ENCODE results near the gene CFAP251. TPM values are rescaled to one million over a fixed set of nuclear protein-coding genes. Genes with fewer than 3 reads are reported as not detected.
"Not testable (repeated sequence)": the region's sequence is repeated elsewhere in the genome, so short reads cannot be mapped to it uniquely, and the experiment has no call there.

The CFAP251 gene
- polyA plus RNA-seq, 4 donors = 3.0 to 15.8 (median 10.5) TPM

GRCh38 chr12:122024132-122024785 is 105.9 kb downstream of the CFAP251 start:
- no peak for DNase-seq (ENCODE audit: low read depth in 4 of 4, low spot score in 3 of 4)

GRCh38 chr12:122026706-122027333 is 108.4 kb downstream of the CFAP251 start:
- no peak for DNase-seq (ENCODE audit: low read depth in 4 of 4, low spot score in 3 of 4)

- no peak for DNase-seq (ENCODE audit: low read depth in 4 of 4, low spot score in 3 of 4)
These were observed 109.9 kb downstream of the CFAP251 start for GRCh38 chr12:122028165-122028904.

- DNase-seq (ENCODE audit: low read depth in 4 of 4, low spot score in 3 of 4) = no peak
These were observed 110.6 kb downstream of the CFAP251 start for GRCh38 chr12:122028905-122029560.

- DNase-seq (ENCODE audit: low read depth in 4 of 4, low spot score in 3 of 4) = no peak
These were observed 111.4 kb downstream of the CFAP251 start for GRCh38 chr12:122029620-122030423.

GRCh38 chr12:122030424-122031035 is 112.1 kb downstream of the CFAP251 start:
- DNase-seq (ENCODE audit: low read depth in 4 of 4, low spot score in 3 of 4) = no peak

- no peak for DNase-seq (ENCODE audit: low read depth in 4 of 4, low spot score in 3 of 4)
These were observed 113.2 kb downstream of the CFAP251 start for GRCh38 chr12:122031342-122032216.

GRCh38 chr12:122032580-122032979 is 114.2 kb downstream of the CFAP251 start:
- no peak for DNase-seq (ENCODE audit: low read depth in 4 of 4, low spot score in 3 of 4)

GRCh38 chr12:122035292-122035691 is 116.9 kb downstream of the CFAP251 start:
- no peak for DNase-seq (ENCODE audit: low read depth in 4 of 4, low spot score in 3 of 4)

- DNase-seq (ENCODE audit: low read depth in 4 of 4, low spot score in 3 of 4) = no peak
These were observed 117.8 kb downstream of the CFAP251 start for GRCh38 chr12:122036153-122036552.

GRCh38 chr12:122040579-122041386 is 122.4 kb downstream of the CFAP251 start:
- DNase-seq (ENCODE audit: low read depth in 4 of 4, low spot score in 3 of 4) = no peak

GRCh38 chr12:122041458-122041857 is 123.1 kb downstream of the CFAP251 start:
- DNase-seq (ENCODE audit: low read depth in 4 of 4, low spot score in 3 of 4) = not testable (repeated sequence)

- DNase-seq (ENCODE audit: low read depth in 4 of 4, low spot score in 3 of 4) = no peak
These were observed 124.5 kb downstream of the CFAP251 start for GRCh38 chr12:122042910-122043309.

GRCh38 chr12:122043476-122043875 is 125.1 kb downstream of the CFAP251 start:
- DNase-seq (ENCODE audit: low read depth in 4 of 4, low spot score in 3 of 4) = no peak

- DNase-seq (ENCODE audit: low read depth in 4 of 4, low spot score in 3 of 4) = no peak
These were observed 126.9 kb downstream of the CFAP251 start for GRCh38 chr12:122045262-122045661.

- no peak for DNase-seq (ENCODE audit: low read depth in 4 of 4, low spot score in 3 of 4)
These were observed 127.8 kb downstream of the CFAP251 start for GRCh38 chr12:122046145-122046544.

- DNase-seq (ENCODE audit: low read depth in 4 of 4, low spot score in 3 of 4) = no peak
These were observed 129.8 kb downstream of the CFAP251 start for GRCh38 chr12:122048151-122048550.

GRCh38 chr12:122049827-122050226 is 131.4 kb downstream of the CFAP251 start:
- DNase-seq (ENCODE audit: low read depth in 4 of 4, low spot score in 3 of 4) = no peak
